GM21381 (cell line): ENCODE data around the gene MALRD1.
"Not testable (repeated sequence)": the region's sequence is repeated elsewhere in the genome, so short reads cannot be mapped to it uniquely, and the experiment has no call there.

ENCODE experiments used
- ATAC-seq: cut with Tn5 transposase; IDR thresholded peaks from one replicate; pipeline ENCODE4 v1.9.1; 2021; ENCODE audit warnings: mild to moderate bottlenecking, moderate library complexity; ENCODE audit not compliant: unreplicated experiment

Gene MALRD1

DNA sequence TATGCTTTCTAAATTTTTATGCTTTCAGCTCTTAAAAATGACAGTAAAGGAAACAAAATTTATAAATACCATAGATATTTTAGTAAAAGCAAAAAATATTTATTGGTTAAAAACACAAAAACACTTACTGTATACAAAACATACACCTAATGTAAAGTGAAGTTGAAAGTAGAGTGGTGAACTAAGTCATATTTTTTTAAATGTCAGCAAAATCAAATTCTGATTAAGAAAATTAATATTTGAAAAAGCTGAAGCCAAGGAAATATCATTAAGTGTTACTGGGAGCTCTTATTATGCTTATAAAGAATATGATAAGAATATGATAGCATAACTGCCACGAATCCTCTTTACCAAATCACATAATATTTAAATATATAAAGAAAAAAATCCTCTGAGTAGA, 702.4 kb downstream of the MALRD1 start:
- ATAC-seq = no peak

DNA sequence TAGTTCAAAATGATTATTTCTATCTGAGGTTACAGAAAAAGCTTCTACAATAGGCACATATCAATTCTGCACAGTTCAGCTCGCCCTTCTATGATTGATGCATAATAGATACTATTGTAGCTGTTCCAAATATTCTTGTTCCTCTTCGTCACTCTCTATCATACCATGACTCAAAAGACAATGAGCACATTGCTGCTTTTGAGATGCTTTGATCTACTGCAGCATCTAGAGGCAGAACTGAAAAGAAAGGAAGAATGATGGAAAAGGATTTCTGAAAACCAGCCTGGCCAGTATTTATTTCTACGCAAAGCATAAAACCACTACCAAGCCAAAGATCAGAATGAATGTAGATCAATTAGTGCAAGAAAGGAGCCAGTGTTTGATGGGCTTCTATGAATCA, 708.3 kb downstream of the MALRD1 start:
- no peak for ATAC-seq

- no peak for ATAC-seq
Observed at GRCh38 chr10:19762026-19762425, 713.4 kb downstream of the MALRD1 start.

DNA sequence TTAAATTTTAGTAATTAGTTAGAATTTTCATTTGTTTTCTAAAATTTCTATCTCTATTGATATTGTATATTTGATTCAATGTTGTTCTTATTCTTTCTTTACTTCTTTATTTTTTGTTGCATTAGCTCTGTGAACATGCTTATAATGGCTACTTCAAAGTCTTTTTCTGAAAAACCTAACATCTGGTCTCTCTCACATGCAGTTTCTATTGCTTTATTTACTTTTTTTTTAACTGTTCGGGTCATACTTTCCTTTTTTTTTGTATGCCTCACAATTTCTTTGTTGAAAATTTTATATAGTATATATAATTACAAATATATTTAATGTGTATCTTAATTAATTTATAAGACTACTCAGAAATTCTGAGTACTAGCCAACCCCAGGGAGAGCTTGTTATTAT, 715.5 kb downstream of the MALRD1 start:
- ATAC-seq = no peak

DNA sequence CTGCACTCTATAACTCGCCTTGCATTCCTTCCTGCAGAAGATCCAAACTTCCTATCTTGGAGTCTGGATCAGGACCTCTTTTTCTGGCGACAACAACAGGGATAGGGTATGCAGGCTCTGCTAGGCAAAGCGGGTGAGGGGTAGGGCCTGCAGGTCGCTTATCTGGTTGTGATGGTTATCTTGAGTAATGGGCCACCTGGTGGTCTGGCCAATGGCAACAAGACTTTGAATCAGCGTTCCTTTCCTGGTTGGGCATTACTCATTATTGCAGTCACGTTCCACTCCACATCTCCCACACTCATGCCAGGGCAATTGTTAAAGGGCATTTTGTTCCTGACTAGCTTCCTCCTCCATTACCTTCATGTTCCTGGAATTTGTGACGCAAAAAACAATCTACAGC, 719.3 kb downstream of the MALRD1 start:
- no peak for ATAC-seq

- not testable (repeated sequence) for ATAC-seq
Observed at GRCh38 chr10:19769826-19770225, 721.2 kb downstream of the MALRD1 start.

- ATAC-seq = no peak
Observed at GRCh38 chr10:19772972-19773371, 724.4 kb downstream of the MALRD1 start.

DNA sequence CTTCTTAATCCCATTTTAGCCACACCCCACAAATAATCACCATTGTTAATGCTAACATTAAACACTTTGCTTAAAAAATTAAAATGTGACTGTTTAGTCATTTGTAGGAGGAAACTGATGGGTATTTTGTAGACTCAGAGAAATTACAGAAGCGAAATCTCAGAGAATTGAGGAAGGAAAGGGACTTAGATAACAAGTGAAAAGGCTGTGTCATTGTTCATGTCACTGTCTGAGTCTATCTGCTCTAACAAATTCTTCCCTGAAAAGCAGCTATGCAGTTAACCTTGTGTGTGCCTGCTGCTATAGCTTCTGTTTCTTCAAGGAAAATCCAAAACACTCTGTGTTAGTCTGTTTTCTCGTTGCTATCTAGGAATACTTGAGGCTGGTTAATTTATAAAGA, 726.7 kb downstream of the MALRD1 start:
- no peak for ATAC-seq

- ATAC-seq = no peak
Observed at GRCh38 chr10:19777806-19778205, 729.2 kb downstream of the MALRD1 start.

GRCh38 chr10:19778996-19779395, 730.4 kb downstream of the MALRD1 start:
- no peak for ATAC-seq

GRCh38 chr10:19782430-19783089, 734.0 kb downstream of the MALRD1 start:
- no peak for ATAC-seq

- ATAC-seq = no peak
Observed at GRCh38 chr10:19783721-19784120, 735.1 kb downstream of the MALRD1 start.
